GM19043 (cell line): ENCODE measurements around the gene RAB40C.
A peak's percentile ranks its signal among the peaks of the same experiment; 100 is the strongest.

ENCODE experiments used
- ATAC-seq: cut with Tn5 transposase; IDR thresholded peaks from one replicate; pipeline ENCODE4 v1.9.1; 2021; ENCODE audit warnings: low read depth; ENCODE audit not compliant: unreplicated experiment

The RAB40C gene

DNA sequence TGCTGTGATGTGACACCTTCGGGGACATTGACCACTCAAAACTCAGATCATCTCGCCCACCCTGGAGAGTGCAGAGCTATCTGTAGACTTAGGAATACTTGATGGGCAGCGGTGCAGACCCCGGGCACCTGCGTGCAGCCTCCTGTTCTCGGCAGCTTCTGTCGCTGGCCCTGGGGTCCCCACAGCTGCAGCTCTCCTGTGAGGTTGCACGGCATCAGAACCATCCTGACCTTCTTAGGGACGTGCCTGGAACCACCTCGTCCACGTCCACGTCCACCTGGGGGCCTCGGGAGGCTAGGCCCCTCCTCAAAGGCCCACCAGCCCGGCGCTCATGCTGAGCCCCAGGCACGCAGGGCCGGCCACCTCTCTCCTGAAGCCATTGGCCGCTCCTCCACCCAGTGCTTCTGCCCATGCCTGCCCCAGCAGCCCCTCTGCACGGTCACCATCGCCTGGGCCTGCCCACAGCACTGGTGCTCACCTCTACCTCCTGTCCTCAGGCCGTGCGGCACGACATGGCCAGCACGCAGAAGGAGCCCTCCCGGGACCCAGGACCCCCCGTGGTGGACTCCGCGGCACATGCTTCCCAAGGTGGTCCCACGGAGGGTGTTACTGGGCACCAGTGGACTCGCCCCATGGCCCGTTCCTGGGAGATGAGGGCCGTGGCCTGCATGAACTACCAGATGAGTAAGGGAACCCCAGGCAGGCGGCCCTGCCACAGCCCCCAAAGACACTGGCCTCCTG, 38.6 kb downstream of the RAB40C start:
- ATAC-seq = no peak

DNA sequence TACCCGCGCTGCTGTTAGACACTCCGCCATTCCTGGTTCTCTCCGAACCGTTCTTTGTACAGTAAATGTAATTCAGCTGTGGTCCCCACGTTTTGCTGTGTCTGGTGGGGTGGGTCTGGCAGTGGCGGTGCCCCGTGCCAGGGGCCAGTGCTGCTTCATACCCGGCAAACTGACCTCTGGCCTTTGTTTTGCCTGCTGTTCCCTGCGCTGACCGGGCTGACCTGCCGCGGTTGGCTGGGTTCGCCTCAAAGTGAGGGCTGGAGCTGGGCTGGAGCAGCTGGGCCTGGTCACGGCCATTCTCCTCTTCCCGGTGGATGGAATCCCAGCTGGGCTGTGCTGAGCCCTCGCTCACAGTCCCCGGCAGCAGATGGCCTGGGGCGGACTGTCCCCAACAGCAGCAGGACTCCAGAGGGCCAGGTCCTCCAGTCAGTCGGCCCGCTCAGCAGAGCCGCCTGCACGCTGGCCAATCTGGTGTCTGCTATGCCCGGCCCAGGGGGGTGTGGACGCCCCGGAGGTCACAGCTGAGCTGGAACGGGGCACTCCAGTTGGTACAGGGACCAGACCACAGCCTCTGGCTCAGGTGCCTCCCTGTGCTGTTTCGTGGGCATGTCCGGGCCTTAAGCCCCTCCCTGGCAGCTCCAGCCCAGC, 39.4 kb downstream of the RAB40C start:
- no peak for ATAC-seq

DNA sequence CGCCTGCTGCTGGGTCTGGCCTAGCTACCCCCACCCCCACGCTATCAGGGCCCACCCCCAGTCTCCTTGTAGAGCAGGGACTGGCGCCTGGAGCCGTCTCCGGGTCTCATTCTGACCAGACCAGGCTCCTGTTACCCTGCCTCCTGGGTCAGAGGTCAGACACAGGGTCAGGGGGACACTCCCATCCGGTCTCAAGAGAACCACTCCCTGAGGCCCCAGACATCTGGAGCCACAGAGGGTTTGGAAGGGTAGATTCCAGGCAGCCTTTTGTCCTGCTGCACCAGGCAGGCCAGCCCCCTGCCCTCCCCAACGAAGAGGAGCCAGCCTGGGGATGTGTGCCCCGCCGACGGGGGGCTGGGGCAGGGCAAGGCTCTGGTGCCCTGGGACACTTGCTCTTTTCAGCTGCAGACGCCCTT, 40.0 kb downstream of the RAB40C start:
- no peak for ATAC-seq

DNA sequence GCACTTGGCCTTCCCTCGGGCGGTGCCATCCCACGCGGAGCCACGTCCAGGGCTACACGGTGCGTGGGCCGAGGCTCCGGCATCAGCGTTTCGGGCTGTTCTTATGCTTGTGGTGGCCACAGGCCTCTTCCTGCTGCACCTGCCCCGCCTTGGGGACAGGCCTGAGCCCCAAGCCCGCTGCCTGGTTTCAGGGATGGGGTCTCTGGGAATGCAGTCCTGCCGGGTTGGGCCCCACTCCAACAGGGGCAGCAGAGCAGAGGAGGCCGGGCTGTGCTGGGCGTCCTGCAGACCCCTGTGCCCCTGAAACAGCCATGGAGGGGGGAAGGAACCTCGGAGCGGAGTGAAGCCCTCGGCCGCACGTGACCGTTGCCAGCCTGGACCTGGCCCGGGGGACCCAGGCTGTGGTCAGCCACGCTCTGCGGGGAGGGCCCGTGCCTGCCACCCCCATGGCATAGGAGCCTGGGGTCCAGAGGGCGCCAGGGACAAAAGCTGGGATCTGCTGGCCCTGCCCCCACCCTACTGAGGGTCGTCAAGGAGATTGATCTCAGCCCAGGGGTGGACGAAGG, 40.5 kb downstream of the RAB40C start:
- no peak for ATAC-seq

DNA sequence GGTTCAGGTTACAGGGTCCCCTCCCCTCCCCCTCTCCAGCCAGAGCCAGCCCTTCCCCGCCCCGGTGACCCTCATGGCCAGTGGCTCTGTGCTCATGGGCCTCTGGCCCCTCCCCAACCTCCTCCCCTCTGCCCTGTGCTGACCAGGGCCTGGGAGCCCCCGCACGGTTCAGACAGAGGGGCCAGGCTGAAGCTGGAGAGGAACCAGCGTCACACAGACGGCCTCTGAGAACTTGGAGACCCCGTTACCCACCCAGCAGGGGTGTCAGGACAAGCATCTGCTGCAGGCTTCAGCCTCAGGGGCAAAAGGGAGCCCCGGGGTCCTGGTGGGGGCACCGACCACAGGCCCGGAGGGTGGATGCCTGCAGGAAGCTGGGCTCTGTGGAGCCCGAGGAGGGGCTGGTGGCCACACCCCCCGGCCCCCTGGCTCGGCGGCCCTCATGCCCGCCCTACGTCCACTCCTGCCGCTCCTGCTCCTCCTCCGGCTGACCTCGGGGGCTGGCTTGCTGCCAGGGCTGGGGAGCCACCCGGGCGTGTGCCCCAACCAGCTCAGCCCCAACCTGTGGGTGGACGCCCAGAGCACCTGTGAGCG, 41.0 kb downstream of the RAB40C start, which contains the start of gene WFIKKN1:
WFIKKN1 (plus strand) TSS at position 171 of the 591 bp plus-strand sequence; CDS start at position 440, 269 bp downstream.
- no peak for ATAC-seq

DNA sequence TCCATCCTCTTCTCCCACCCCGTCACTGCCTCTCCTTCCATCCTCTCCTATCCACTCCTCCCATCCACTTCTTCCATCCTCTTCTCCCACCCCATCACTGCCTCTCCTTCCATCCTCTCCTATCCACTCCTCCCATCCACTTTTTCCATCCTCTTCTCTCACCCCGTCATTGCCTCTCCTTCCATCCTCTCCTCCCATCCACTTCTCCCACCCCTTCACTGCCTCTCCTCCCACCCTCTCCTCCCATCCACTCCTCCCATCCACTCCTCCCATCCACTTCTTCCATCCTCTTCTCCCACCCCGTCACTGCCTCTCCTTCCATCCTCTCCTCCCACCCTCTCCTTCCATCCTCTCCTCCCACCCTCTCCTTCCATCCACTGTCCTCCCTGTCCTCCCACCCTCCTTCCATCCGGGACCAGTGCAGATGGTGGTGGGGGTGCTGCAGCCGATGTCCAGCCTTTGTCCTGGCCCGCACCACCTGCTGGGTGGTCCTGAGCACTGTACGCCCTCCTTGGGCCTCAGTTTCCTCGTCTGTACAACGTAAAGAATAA, 42.0 kb downstream of the RAB40C start:
- no peak for ATAC-seq

DNA sequence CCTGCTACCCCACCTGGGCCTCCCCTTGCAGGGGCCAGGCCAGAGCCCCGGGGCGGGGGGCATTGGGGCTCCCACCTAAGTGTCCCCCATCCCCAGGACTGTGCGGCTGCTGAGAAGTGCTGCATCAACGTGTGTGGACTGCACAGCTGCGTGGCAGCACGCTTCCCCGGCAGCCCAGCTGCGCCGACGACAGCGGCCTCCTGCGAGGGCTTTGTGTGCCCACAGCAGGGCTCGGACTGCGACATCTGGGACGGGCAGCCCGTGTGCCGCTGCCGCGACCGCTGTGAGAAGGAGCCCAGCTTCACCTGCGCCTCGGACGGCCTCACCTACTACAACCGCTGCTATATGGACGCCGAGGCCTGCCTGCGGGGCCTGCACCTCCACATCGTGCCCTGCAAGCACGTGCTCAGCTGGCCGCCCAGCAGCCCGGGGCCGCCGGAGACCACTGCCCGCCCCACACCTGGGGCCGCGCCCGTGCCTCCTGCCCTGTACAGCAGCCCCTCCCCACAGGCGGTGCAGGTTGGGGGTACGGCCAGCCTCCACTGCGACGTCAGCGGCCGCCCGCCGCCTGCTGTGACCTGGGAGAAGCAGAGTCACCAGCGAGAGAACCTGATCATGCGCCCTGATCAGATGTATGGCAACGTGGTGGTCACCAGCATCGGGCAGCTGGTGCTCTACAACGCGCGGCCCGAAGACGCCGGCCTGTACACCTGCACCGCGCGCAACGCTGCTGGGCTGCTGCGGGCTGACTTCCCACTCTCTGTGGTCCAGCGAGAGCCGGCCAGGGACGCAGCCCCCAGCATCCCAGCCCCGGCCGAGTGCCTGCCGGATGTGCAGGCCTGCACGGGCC, 42.8 kb downstream of the RAB40C start:
- ATAC-seq = no peak

DNA sequence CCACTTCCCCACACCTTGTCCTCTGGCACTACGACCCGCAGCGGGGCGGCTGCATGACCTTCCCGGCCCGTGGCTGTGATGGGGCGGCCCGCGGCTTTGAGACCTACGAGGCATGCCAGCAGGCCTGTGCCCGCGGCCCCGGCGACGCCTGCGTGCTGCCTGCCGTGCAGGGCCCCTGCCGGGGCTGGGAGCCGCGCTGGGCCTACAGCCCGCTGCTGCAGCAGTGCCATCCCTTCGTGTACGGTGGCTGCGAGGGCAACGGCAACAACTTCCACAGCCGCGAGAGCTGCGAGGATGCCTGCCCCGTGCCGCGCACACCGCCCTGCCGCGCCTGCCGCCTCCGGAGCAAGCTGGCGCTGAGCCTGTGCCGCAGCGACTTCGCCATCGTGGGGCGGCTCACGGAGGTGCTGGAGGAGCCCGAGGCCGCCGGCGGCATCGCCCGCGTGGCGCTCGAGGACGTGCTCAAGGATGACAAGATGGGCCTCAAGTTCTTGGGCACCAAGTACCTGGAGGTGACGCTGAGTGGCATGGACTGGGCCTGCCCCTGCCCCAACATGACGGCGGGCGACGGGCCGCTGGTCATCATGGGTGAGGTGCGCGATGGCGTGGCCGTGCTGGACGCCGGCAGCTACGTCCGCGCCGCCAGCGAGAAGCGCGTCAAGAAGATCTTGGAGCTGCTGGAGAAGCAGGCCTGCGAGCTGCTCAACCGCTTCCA, 43.6 kb downstream of the RAB40C start:
- no peak for ATAC-seq

DNA sequence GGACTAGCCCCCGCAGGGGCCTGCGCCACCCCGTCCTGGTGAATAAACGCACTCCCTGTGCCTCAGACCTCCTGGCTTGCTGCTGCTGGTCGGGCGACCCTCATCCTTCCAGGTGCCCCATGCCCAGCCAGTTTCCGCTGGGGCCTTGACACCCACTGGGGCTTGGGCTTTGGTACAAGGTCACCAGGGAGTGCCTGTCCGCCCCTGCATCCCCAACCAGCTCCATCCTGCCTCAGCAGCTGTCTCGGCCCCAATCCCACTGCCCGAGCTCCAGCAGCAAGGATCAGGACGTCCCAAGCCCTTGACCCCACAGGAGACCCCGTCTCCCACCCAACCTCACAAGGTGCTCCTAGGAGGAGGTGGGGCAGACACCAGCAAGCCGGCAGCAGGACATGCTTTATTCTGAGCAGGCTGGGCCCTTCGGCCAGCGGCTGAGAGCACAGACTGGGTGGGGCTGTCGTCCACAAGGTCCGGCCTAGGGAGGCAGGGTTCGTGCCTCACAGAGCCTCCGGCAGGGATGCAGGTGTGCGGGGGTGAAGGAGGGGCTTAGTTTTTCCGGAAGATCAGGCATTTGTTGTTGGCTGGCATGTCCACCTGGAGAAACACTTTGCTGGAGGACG, 44.3 kb downstream of the RAB40C start:
- ATAC-seq = no peak

DNA sequence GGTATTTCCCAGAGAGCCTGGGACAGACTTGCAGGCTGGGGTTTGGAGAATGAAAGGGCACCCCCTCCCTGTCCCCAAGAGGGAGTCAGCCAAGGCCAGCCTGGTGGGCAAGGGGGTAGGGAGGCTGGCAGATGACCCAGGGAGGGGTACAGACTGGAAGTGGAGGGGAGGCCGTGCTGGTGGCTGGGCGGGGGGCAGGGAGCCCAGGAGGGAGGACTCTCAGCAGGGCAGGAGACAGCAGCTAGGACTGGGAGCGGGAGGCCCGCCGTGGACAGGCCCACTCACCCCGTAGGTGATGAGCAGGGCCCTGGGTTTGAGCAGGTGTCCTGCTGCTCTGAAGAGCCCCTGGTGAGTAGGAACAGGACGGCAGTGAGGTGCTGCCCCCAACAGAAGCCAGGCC, 45.1 kb downstream of the RAB40C start:
- no peak for ATAC-seq

DNA sequence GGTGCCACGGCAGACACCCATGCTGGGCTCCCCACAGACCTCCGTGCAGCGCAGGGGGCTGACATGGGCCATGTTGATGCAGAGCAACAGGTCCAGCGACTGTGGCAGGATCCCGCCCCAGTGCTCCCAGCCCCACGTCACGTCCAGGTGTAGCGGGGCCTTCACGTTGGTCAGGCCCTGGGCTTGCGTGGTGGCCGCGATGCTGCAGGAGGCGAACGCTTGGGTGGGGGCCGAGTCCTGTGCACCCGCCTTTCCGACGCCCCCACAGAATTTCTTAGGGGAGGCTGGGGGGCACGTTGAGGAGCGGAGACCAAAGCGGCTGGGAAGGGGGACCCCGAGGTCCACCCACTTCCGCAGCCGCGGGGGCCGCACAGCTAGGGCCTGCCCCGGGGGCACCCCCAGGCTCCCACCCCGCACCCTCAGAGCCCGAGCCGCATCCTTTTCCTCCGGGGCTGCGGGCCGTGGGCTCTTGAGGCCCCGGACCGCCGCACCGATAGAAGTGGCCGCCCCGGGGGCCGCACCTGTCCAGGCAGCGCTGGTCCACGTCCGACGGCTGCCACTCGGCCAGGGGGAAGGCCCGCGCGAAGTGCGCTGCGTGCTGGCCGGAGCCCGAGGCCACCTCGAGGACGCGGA, 45.8 kb downstream of the RAB40C start:
- ATAC-seq = no peak

DNA sequence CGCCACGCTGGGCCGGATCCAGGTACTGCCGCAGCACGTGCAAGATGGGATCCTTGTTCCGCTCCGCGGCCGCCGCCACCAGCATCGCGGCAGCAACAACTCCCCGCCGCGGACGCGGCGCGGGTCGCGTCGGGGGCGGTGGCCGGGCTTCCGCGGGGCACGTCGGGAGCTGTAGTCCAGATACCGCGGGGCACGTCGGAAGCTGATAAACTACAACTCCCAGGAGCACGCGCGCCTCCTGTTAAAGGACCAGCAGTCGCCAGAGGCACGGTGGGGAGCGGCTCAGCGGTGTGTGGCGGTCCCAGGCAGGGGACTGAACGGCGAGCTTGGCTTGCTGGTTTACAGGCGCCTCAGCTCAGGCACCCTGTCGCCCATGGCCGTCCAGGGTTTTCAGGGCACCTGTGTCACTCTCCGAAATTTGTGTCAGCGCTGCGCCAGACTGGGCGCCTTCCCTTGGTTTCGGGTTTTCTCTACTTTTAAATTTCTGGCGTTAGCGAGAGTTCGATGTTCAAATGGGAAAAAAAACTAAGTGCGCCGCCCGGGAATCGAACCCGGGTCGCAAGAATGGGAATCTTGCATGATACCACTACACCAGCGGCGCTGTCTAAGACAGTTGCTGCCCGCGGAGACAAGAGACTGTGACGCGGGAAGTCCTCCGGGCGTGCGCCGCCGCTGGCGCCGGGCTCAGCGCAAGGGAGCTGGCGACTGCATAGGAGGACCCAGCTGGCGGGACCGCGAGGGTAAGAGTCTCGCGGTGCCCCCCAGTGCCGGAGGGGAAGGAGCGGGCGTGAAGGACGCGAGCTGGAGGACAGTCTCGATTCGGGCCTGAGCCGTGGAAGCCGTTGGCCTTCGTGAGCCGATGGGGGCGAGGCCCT, 46.6 kb downstream of the RAB40C start, which contains the start of gene METTL26:
METTL26 (minus strand) TSS at position 100 of the 875 bp plus-strand sequence; CDS start at position 85, 15 bp downstream.
- peak; percentile 69 for ATAC-seq

DNA sequence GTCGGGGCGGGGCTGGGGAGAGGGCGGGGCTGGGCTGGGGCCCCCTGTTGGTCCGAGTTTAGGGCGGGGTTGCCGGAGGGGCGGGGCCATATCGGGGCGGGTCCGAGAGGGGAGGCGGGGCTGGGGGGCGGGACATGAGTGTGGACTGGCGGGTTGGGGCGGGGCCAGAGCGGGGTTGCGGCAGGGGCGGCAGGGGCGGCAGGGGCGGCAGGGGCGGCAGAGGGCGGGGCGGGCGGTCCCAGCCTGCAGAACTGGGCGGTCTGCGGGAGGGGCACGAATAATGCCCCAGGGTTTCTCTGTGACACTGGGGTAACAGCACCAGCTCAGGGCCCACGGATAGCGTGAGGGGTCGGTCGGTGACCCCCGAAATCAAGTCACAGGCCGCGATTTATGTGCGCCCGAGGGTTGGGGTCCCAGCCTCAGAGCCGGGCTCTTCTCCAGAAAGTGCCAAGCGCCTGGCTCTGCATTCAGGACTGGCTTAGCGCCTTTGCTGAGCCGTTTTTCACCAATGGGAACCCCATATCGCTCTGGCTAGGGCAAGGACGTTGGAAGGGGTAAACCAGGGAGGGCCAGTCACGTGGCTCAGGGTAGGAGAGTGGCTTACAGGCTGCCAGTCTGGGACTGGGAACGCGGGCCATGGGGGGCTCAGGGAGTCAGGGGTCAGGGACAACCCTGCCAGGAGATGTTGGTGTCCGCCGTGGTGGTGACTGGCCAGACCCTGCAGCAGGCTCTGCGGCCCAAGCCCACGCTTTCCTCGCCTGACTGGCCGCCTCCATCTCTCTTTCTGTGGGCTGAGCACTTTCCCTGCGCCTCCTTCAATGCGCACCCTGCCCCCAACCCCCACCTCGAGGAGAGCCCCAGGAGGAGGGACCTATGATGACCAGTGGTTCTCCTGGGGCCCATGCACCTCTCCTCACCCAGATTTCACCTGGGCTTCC, 47.5 kb downstream of the RAB40C start:
- ATAC-seq = no peak

DNA sequence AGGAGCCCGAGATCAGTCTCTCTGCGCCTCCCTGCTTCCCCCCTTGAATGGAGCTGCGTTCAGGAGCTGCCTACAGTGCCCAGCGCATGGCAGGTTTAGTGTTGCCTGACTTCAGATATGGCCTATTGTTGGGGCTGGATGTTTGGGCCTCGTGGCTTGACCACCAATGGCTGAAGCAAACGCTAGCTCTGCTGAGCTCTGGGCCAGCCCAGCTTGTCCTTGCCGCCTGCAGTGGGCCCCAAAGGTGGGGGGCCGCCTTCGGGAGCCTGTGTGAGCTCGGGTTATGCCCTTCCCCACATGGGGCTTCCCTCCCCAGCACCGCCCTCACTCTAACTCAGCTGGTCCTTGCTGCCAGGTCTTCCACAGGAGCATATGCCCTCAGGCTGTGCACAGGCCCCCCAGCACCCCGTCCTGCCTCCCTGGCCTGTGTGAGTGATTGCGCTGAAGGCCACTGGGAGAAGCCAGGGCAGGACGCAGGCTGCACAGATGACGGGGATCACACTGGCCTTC, 48.2 kb downstream of the RAB40C start:
- no peak for ATAC-seq

DNA sequence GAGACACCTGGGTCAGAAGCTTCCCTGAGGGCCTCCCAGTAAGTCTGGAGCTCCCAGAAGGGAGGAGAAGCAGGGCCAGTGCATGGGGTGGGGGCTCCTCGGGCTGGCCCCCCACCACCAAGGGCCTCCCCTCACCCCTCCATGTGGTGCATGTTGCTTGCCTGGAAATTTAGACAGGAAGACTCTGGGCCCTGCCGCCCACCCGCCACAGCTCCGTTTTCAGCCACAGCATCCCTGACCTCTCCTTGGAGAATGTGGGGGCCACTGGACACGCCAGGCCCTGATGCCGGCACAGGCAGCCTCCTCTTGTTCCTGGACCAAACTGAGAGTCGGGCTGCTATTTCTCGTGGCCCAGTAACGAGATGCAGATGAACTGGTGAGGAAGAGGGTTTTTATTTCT, 49.0 kb downstream of the RAB40C start:
- no peak for ATAC-seq

DNA sequence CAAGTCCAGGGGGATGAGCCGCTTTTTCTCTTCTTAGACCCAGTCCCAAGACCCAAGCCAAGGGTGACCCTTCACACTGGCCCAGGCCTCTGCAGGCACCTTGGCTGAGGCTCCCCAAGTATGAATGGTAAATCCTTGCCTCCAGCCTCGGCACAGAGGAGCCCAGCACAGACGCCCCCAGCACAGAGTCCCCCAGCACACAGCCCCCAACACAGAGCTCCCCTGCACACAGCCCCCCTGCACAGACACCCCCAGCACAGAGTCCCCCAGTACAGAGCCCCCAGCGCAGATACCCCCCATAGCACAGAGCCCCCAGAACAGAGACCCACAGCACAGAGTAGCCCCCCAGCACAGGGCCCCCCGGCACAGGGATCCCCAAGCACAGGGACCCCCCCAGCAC, 50.7 kb downstream of the RAB40C start:
- ATAC-seq = no peak
